Activated naive CD4-positive, alpha-beta T cell treated with anti-CD3 and anti-CD28 coated beads, Interleukin-2, amount 50 U/mL, for 24 hours (primary cell): ENCODE measurements around the gene AKAP7.

Experiments
- H3K27ac Mint-ChIP-seq: one replicate; pipeline ENCODE4 v1.8.0; 2021; ENCODE audit warnings: mild to moderate bottlenecking, mixed read lengths
- H3K27me3 Mint-ChIP-seq: one replicate; pipeline ENCODE4 v1.8.0; 2021; ENCODE audit warnings: mixed read lengths
- H3K36me3 Mint-ChIP-seq: one replicate; pipeline ENCODE4 v1.8.0; 2021; ENCODE audit warnings: mixed read lengths
- H3K4me1 Mint-ChIP-seq: one replicate; pipeline ENCODE4 v1.8.0; 2021; ENCODE audit warnings: mixed read lengths
- H3K4me3 Mint-ChIP-seq: one replicate; pipeline ENCODE4 v1.8.0; 2021; ENCODE audit warnings: mild to moderate bottlenecking, mixed read lengths
- H3K9me3 Mint-ChIP-seq: one replicate; pipeline ENCODE4 v1.8.0; 2021; ENCODE audit warnings: mixed read lengths

Gene AKAP7

GRCh38 chr6:131208787-131209186 lies 73.5 kb downstream of the AKAP7 start:
- Mint-ChIP-seq H3K36me3 (peaks cover 14% of the 10 kb centered on the region), H3K4me3 (no peak overlapping the region), H3K9me3 (no peaks in the 10 kb centered on the region), H3K27ac (peak overlapping the region; percentile 52), H3K27me3 (no peaks in the 10 kb centered on the region), H3K4me1 (peaks cover 65% of the 10 kb centered on the region)

DNA sequence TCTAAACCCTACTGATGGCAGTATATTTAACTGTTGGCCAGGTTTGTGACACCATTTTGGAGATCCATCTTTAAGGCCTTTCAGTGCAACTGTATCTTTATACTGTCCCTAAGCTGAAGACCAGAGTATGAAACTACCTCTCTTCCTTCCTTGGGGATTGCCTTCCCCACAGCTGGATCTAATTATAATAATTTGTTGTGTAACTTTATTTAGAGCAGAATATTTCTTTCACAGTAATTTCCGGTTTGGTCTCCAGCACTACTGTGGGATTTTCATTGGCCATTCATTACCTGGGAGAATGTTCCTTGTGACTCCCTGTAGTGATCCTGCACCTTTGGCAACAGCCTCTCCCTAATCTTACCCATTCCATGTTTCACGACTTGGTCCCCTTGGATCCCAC lies 75.2 kb downstream of the AKAP7 start:
- no peaks in the 10 kb centered on the region for H3K9me3 Mint-ChIP-seq
- H3K27ac Mint-ChIP-seq: peak overlapping the region; percentile 85
- H3K36me3 Mint-ChIP-seq: peaks cover 16% of the 10 kb centered on the region
- no peak overlapping the region for H3K4me3 Mint-ChIP-seq
- H3K27me3 Mint-ChIP-seq: no peaks in the 10 kb centered on the region
- H3K4me1 Mint-ChIP-seq: peaks cover 67% of the 10 kb centered on the region

- Mint-ChIP-seq H3K27me3 (no peaks in the 10 kb centered on the region), H3K4me1 (peaks cover 66% of the 10 kb centered on the region), H3K27ac (peak overlapping the region; percentile 9), H3K9me3 (no peaks in the 10 kb centered on the region), H3K36me3 (peaks cover 17% of the 10 kb centered on the region), H3K4me3 (no peak overlapping the region)
These were observed 76.8 kb downstream of the AKAP7 start for GRCh38 chr6:131212024-131212423.

DNA sequence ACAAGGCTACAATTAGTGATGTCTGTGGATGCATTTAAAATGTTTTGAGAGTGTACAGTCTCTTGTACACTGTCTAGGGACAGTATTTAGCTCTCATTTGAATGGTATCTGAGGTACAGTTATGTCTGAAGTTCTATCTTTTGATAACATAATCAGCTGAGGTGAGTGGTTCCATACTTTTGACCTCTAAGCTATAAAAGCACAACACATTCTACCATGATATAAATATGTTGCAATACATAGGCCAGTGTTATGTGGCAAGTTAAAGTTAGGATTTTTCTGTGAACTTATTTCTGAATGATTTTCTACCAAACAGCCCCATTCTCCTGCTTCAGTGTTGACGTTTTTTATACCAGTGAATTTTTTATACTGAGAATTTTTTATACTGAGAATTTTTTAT lies 77.6 kb downstream of the AKAP7 start:
- H3K27me3 Mint-ChIP-seq: no peaks in the 10 kb centered on the region
- peaks cover 14% of the 10 kb centered on the region for H3K36me3 Mint-ChIP-seq
- peaks cover 59% of the 10 kb centered on the region for H3K4me1 Mint-ChIP-seq
- no peaks in the 10 kb centered on the region for H3K9me3 Mint-ChIP-seq
- no peak overlapping the region for H3K27ac Mint-ChIP-seq
- no peak overlapping the region for H3K4me3 Mint-ChIP-seq

DNA sequence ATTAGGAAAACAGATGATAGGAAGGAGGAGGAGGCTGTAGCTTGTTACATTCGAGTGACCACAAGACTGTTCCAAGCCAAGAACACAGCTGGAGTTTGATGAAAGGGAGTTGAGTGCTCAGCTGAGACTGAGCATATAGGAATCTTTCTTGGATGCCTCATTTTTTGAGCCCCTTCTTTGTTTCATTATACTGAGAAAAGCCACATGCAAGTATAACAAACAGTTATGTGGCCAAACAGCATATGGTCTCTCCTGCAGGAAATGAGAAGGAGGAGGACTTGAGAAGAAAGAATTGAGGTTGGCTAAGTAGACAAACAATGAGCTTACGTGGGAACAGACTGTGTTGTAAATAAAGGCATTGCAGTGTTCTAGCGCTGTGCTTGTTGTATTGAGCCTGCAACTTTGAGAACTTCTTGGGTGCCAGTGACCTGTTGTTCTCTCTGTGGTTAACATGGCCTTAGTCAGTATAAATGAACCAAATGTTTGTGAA lies 78.3 kb downstream of the AKAP7 start:
- no peaks in the 10 kb centered on the region for H3K27me3 Mint-ChIP-seq
- H3K4me3 Mint-ChIP-seq: peak overlapping the region; percentile 30
- H3K9me3 Mint-ChIP-seq: no peaks in the 10 kb centered on the region
- peaks cover 53% of the 10 kb centered on the region for H3K4me1 Mint-ChIP-seq
- peak overlapping the region; percentile 43 for H3K27ac Mint-ChIP-seq
- H3K36me3 Mint-ChIP-seq: peaks cover 11% of the 10 kb centered on the region

DNA sequence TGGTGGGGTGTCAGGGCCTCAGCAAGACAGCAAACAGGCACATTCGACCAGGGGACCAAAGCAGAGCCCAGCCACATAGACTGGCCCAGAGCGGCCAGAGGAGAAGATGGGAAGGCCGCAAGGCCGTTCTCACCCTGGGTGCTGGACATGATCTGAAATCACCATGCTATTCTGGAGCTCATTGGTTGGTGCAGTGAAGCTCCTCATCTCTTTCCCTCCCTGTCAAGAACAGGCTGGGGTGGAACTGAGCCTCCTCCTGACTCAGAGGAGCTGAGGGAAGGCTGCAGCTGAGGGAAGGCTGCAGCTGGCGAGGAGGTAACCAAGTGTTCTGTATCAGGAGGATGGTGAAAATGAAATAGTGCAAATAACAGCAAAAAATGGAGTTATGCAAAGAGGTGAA lies 80.0 kb downstream of the AKAP7 start:
- no peak overlapping the region for H3K4me3 Mint-ChIP-seq
- H3K36me3 Mint-ChIP-seq: peaks cover 10% of the 10 kb centered on the region
- no peaks in the 10 kb centered on the region for H3K27me3 Mint-ChIP-seq
- H3K9me3 Mint-ChIP-seq: no peaks in the 10 kb centered on the region
- H3K4me1 Mint-ChIP-seq: peaks cover 52% of the 10 kb centered on the region
- no peak overlapping the region for H3K27ac Mint-ChIP-seq

GRCh38 chr6:131216246-131216645 lies 81.0 kb downstream of the AKAP7 start:
- no peak overlapping the region for H3K4me3 Mint-ChIP-seq
- peaks cover 59% of the 10 kb centered on the region for H3K4me1 Mint-ChIP-seq
- H3K9me3 Mint-ChIP-seq: no peaks in the 10 kb centered on the region
- H3K27ac Mint-ChIP-seq: no peak overlapping the region
- H3K36me3 Mint-ChIP-seq: peaks cover 14% of the 10 kb centered on the region
- no peaks in the 10 kb centered on the region for H3K27me3 Mint-ChIP-seq

DNA sequence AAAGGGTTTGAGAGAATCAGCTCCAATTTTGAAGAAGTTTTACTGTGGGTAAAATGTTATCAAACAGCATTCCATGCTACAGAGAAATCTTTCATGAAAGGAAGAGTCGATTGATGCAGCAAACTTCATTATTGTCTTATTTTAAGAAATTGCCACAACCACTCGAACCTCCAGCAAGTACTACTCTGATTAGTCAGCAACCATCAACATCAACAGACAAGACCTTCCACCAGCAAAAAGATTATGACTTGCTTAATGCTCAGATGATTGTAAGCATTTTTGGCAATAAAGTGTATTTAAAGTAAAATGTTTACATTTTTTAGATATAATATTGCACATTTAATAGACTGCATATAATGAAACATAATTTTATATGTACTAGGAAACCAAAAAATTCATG lies 87.5 kb downstream of the AKAP7 start:
- Mint-ChIP-seq H3K36me3 (peaks cover 26% of the 10 kb centered on the region), H3K4me3 (no peak overlapping the region), H3K4me1 (peaks cover 50% of the 10 kb centered on the region), H3K27ac (no peak overlapping the region), H3K27me3 (no peaks in the 10 kb centered on the region), H3K9me3 (no peaks in the 10 kb centered on the region)

GRCh38 chr6:131223416-131223815 lies 88.1 kb downstream of the AKAP7 start:
- Mint-ChIP-seq H3K4me1 (peaks cover 52% of the 10 kb centered on the region), H3K4me3 (no peak overlapping the region), H3K36me3 (peaks cover 28% of the 10 kb centered on the region), H3K27ac (no peak overlapping the region), H3K9me3 (no peaks in the 10 kb centered on the region), H3K27me3 (no peaks in the 10 kb centered on the region)

- H3K27me3 Mint-ChIP-seq: no peaks in the 10 kb centered on the region
- peaks cover 56% of the 10 kb centered on the region for H3K4me1 Mint-ChIP-seq
- H3K27ac Mint-ChIP-seq: no peak overlapping the region
- H3K9me3 Mint-ChIP-seq: peaks cover 5% of the 10 kb centered on the region
- peak overlapping the region; percentile 19 for H3K4me3 Mint-ChIP-seq
- H3K36me3 Mint-ChIP-seq: peaks cover 32% of the 10 kb centered on the region
These were observed 89.9 kb downstream of the AKAP7 start for GRCh38 chr6:131225127-131225526.

- no peak overlapping the region for H3K4me3 Mint-ChIP-seq
- peaks cover 29% of the 10 kb centered on the region for H3K36me3 Mint-ChIP-seq
- H3K27me3 Mint-ChIP-seq: no peaks in the 10 kb centered on the region
- no peak overlapping the region for H3K27ac Mint-ChIP-seq
- H3K4me1 Mint-ChIP-seq: peaks cover 57% of the 10 kb centered on the region
- H3K9me3 Mint-ChIP-seq: peaks cover 5% of the 10 kb centered on the region
These were observed 90.7 kb downstream of the AKAP7 start for GRCh38 chr6:131225959-131226358.

DNA sequence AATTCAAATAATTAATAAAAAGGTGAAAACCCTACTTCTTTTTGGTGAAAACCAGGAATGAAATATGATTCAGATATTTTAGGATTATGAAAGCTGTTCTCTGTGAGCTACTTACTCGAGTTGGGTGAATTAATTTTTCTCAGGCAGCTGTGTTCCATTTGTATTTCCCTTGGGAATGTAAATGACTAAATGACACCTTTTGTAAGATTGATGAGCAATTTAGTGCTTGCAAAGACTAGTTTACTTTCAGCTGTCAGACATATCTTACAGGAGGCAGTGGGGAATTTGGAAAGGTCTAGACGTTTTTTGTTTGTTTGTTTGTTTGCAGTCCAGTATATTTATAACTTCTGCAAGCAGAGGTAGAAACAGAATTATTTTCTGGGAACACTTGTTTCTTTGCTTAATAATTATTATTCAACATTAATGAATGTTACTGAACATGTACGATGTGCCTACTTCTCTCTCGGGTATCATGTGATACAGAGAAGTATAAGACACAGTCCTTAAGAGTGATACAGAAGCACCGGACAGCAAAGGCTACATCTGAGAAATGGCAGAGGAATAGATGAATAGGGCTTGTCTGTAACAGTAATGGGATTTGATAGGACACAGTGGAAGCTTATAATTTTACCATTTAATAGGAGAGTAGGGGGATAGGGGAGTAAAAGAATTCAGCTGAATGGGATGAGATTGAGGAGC lies 91.3 kb downstream of the AKAP7 start:
- Mint-ChIP-seq H3K4me3 (no peak overlapping the region), H3K36me3 (peaks cover 26% of the 10 kb centered on the region), H3K27ac (no peak overlapping the region), H3K27me3 (no peaks in the 10 kb centered on the region), H3K4me1 (peaks cover 59% of the 10 kb centered on the region), H3K9me3 (peaks cover 5% of the 10 kb centered on the region)

DNA sequence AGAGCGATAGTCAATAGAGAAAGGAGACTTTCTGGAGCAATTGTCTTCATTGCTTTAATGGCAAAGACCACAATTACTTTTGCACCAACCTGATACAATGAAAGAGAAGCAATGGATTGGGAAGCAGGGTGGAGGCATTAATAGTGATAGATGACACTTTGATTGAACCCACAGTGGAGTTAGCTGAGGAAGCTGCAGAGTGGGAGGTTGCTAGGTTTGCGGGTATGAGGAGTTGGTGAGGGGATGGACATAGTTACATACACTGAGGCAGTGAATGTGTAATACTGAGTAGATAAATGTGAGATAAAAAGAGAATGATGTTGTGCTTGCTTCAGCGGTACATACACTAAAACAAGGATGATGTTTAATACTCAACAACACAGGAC lies 91.9 kb downstream of the AKAP7 start:
- peaks cover 23% of the 10 kb centered on the region for H3K36me3 Mint-ChIP-seq
- no peak overlapping the region for H3K27ac Mint-ChIP-seq
- H3K27me3 Mint-ChIP-seq: no peaks in the 10 kb centered on the region
- peaks cover 54% of the 10 kb centered on the region for H3K4me1 Mint-ChIP-seq
- H3K4me3 Mint-ChIP-seq: no peak overlapping the region
- H3K9me3 Mint-ChIP-seq: peaks cover 5% of the 10 kb centered on the region

DNA sequence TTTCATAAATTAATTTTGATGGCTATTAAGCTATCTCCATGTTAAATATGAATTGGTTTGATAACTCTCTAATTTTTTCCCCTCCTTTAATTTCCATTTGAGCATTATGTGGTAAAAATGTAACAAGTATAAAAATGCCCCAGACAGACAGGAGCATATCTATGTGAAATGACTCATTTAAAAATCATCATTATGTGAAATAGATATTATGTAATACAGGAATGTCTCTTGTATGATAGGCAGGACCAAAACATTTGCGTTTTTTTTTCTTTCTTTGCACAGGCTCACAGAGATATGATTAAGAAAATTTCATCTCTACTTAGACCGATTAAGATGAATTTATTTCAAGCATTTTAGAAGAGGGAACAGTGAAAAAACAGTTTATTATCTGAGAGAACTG lies 95.8 kb downstream of the AKAP7 start:
- Mint-ChIP-seq H3K36me3 (peaks cover 23% of the 10 kb centered on the region), H3K27ac (peak overlapping the region; percentile 43), H3K9me3 (peaks cover 5% of the 10 kb centered on the region), H3K4me1 (peaks cover 48% of the 10 kb centered on the region), H3K27me3 (no peaks in the 10 kb centered on the region), H3K4me3 (no peak overlapping the region)

DNA sequence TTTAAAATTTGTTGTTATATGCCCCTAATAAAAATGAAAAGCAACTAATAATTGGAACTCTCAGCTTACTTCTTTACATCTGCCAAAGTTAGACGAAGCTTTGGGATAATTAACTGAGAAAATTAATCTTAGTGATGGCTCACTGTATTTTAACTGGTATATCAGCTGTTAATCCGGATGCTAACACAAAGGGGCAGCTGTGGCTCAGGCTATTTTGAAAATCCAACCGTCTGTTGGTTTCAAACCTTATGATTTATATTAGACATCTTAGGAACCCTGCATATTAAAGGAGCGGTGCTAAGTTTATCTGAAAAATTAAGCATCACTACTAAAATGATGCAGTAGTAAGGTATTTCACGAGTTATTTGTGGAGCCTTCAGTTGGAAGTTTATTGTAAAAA lies 96.6 kb downstream of the AKAP7 start:
- H3K4me3 Mint-ChIP-seq: no peak overlapping the region
- no peaks in the 10 kb centered on the region for H3K27me3 Mint-ChIP-seq
- peaks cover 40% of the 10 kb centered on the region for H3K4me1 Mint-ChIP-seq
- peaks cover 5% of the 10 kb centered on the region for H3K9me3 Mint-ChIP-seq
- no peak overlapping the region for H3K27ac Mint-ChIP-seq
- peaks cover 24% of the 10 kb centered on the region for H3K36me3 Mint-ChIP-seq

DNA sequence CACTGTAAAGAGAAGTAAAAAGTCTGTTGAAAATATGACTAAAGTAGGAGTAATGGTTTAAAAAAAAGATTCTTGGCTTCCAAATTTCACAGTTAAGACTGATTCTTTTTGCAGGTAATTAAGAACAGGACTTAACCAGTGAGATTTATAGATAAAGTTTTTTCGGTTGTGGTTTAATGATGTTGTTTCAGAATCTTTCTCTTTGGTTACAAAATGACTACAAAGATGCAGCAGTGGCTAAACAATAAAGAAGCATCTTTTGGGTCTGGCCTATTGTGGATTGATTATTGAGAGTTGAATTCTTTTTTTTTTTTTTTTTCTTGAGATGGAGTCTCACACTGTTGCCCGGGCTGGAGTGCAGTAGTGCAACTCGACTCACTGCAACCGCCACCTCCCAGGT lies 109.7 kb downstream of the AKAP7 start:
- H3K4me1 Mint-ChIP-seq: peaks cover 52% of the 10 kb centered on the region
- H3K4me3 Mint-ChIP-seq: no peak overlapping the region
- no peaks in the 10 kb centered on the region for H3K27me3 Mint-ChIP-seq
- no peak overlapping the region for H3K27ac Mint-ChIP-seq
- peaks cover 20% of the 10 kb centered on the region for H3K36me3 Mint-ChIP-seq
- H3K9me3 Mint-ChIP-seq: peaks cover 9% of the 10 kb centered on the region

GRCh38 chr6:131250122-131250521 lies 114.9 kb downstream of the AKAP7 start:
- Mint-ChIP-seq H3K4me3 (peak overlapping the region; percentile 80), H3K27ac (peak overlapping the region; percentile 43), H3K27me3 (no peaks in the 10 kb centered on the region), H3K36me3 (peaks cover 8% of the 10 kb centered on the region), H3K4me1 (peaks cover 65% of the 10 kb centered on the region), H3K9me3 (no peaks in the 10 kb centered on the region)
